CD4-positive, alpha-beta T cell (primary cell): ENCODE results near the gene LCNL1. TPM values are rescaled to one million over a fixed set of nuclear protein-coding genes. Genes with fewer than 3 reads are reported as not detected.
"Not testable (repeated sequence)": the region's sequence is repeated elsewhere in the genome, so short reads cannot be mapped to it uniquely, and the experiment has no call there.

Source experiments
- ATAC-seq: fragments of 200-7000 bp; cut with Tn5 transposase; one replicate; pipeline ENCODE4 v1.10.0; 2022; ENCODE audit warnings: mild to moderate bottlenecking; ENCODE audit not compliant: poor library complexity
- CTCF ChIA-PET: fragments of 350-600 bp; sonication (Branson Sonifier 250); formaldehyde crosslinking; loops from one replicate; lab custom pipeline; 2021; ENCODE audit warnings: antibody characterized with exemption, inconsistent platforms; lab: Charles Lee
- POLR2A ChIA-PET: fragments of 350-600 bp; sonication (Branson Sonifier 250); formaldehyde crosslinking; loops from one replicate; lab custom pipeline; 2021; ENCODE audit warnings: antibody characterized with exemption, inconsistent platforms; lab: Charles Lee
- DNase-seq, 14 experiments: peaks; one replicate each; pipeline ENCODE4 v3.0.0-alpha.2; 2013 to 2020; ENCODE audit warnings: mixed read lengths in 2 of 14
- H3K27ac ChIP-seq, 2 donors: one replicate each; pipeline versions ENCODE4 v1.5.1 to v1.7.0; 2013; ENCODE audit warnings: low read length in 2 of 2, low read depth in 1 of 2, mild to moderate bottlenecking in 1 of 2
- H3K27me3 ChIP-seq, 2 experiments: 1 replicate in 1 of 2; 2 replicates in 1 of 2; pipeline versions ENCODE4 v1.6.1 to v1.7.0; 2013; ENCODE audit warnings: low read length in 2 of 2, control low read depth in 1 of 2, mild to moderate bottlenecking in 1 of 2, moderate library complexity in 1 of 2; ENCODE audit not compliant: insufficient read depth in 2 of 2, control insufficient read depth in 1 of 2
- H3K36me3 ChIP-seq: one replicate; pipeline ENCODE4 v1.6.1; 2013; ENCODE audit warnings: low read length, control low read depth; ENCODE audit not compliant: insufficient read depth
- H3K4me1 ChIP-seq: one replicate; pipeline ENCODE4 v1.6.1; 2013; ENCODE audit warnings: low read length, control low read depth; ENCODE audit not compliant: insufficient read depth
- H3K4me3 ChIP-seq: one replicate; pipeline ENCODE4 v1.5.1; 2013; ENCODE audit warnings: mild to moderate bottlenecking, low read length, moderate library complexity
- H3K9me3 ChIP-seq, 2 experiments: 1 replicate in 1 of 2; 2 replicates in 1 of 2; pipeline versions ENCODE4 v1.6.1 to v1.7.0; 2013; ENCODE audit warnings: low read length in 2 of 2, mild to moderate bottlenecking in 2 of 2, control low read depth in 1 of 2, moderate library complexity in 1 of 2; ENCODE audit not compliant: control insufficient read depth in 1 of 2, insufficient read depth in 1 of 2
- H3K27ac Mint-ChIP-seq: one replicate; pipeline ENCODE4 v1.8.0; 2020; ENCODE audit warnings: mixed read lengths
- H3K27me3 Mint-ChIP-seq: one replicate; pipeline ENCODE4 v1.8.0; 2021; ENCODE audit warnings: mixed read lengths
- H3K36me3 Mint-ChIP-seq: one replicate; pipeline ENCODE4 v1.8.0; 2021; ENCODE audit warnings: low read depth, mixed read lengths
- H3K4me1 Mint-ChIP-seq: one replicate; pipeline ENCODE4 v1.8.0; 2021; ENCODE audit warnings: low read depth, mixed read lengths
- H3K4me3 Mint-ChIP-seq: one replicate; pipeline ENCODE4 v1.8.0; 2020; ENCODE audit warnings: mild to moderate bottlenecking, mixed read lengths
- H3K9me3 Mint-ChIP-seq: one replicate; pipeline ENCODE4 v1.8.0; 2020; ENCODE audit warnings: mixed read lengths
- CTCF ChIP-seq: fragments of 200-600 bp; IDR thresholded peaks from one replicate; pipeline ENCODE4 v1.8.0; 2022; ENCODE audit warnings: antibody characterized with exemption, mild to moderate bottlenecking
- intact Hi-C, 2 experiments: fragments of 100-400 bp; cut with DNase I in 1 of 2; cut with micrococcal nuclease in 1 of 2; formaldehyde crosslinking; loops; one replicate each; pipeline versions ENCODE4 v1.15.1 to v1.9.0; 2023 to 2025; cut with DNase I, micrococcal nuclease
- total RNA-seq, 174 experiments: library from RNA in 2 of 174; stranded (reverse) in 2 of 174; gene quantifications; one replicate each; pipeline ENCODE4 v1.2.3 and lab custom pipeline; 2021 to 2026

Gene LCNL1
- total RNA-seq, 2 experiments from 2014 or later: 0.93 to 1.0 TPM

- ATAC-seq (no peak), DNase-seq (peak in 6 of 14 experiments; percentile 29 to 76 (median 54))
- H3K36me3 ChIP-seq: no peaks in the 10 kb centered on the region
- H3K27ac Mint-ChIP-seq: peak overlapping the region; percentile 59
- no peak for TF ChIP-seq CTCF
- intact Hi-C loops: no loop called here
- H3K27ac ChIP-seq: peak overlapping the region; percentile 13 to 55
- peaks cover 55% of the 10 kb centered on the region for H3K4me1 Mint-ChIP-seq
- no peaks in the 10 kb centered on the region for H3K36me3 Mint-ChIP-seq
- no peaks in the 10 kb centered on the region for H3K9me3 Mint-ChIP-seq
- ChIA-PET POLR2A (interaction anchor here (1.6 kb wide), 1 partner anchor 56 kb away, joined by 7 read pairs; the partner anchor contains the start of gene MAN1B1), CTCF (interaction anchor here (1.3 to 3.0 kb wide), 3 partner anchors 16 to 83 kb away, joined by 3 to 23 read pairs (median 6); partner anchors contain the start of genes NPDC1 and PAXX)
- no peaks in the 10 kb centered on the region for H3K27me3 Mint-ChIP-seq
- peak overlapping the region; percentile 86 for H3K4me3 Mint-ChIP-seq
- peaks cover 87% of the 10 kb centered on the region for H3K4me1 ChIP-seq
- H3K4me3 ChIP-seq: peak overlapping the region; percentile 68
- H3K27me3 ChIP-seq: no peaks in the 10 kb centered on the region
- no peaks in the 10 kb centered on the region for H3K9me3 ChIP-seq
These were observed 48.0 kb downstream of the LCNL1 start for GRCh38 chr9:137030538-137031527.

GRCh38 chr9:137031904-137032640 lies 49.3 kb downstream of the LCNL1 start, which contains the start of gene FUT7:
FUT7 (minus strand) TSS chr9:137032088; CDS start chr9:137031991, 97 bp downstream.
- POLR2A ChIA-PET: interaction anchor here (0.7 to 1.6 kb wide), 2 partner anchors 54 to 55 kb away, joined by 3 to 7 read pairs; partner anchors contain the start of gene MAN1B1
- Mint-ChIP-seq H3K27ac (peak within 1 kb of the TSS; percentile 77), H3K27me3 (no peaks in the 10 kb centered on the region), H3K4me3 (peak within 1 kb of the TSS; percentile 88), H3K36me3 (no peaks in the 10 kb centered on the region), H3K9me3 (no peaks in the 10 kb centered on the region), H3K4me1 (peaks cover 51% of the 10 kb centered on the region)
- H3K4me1 ChIP-seq: peaks cover 75% of the 10 kb centered on the region
- intact Hi-C loops: no loop called here
- peak within 1 kb of the TSS; percentile 13 to 55 for H3K27ac ChIP-seq
- DNase-seq: peak in 4 of 14 experiments; percentile 46 to 70 (median 61)
- ATAC-seq: no peak
- no peaks in the 10 kb centered on the region for H3K36me3 ChIP-seq
- CTCF ChIA-PET: interaction anchor here (1.0 to 1.5 kb wide), 3 partner anchors 36 to 190 kb away, joined by 3 to 4 read pairs (median 3); partner anchors contain the start of gene AJM1
- H3K4me3 ChIP-seq: peak within 1 kb of the TSS; percentile 68
- H3K27me3 ChIP-seq: no peaks in the 10 kb centered on the region
- no peak for TF ChIP-seq CTCF
- no peaks in the 10 kb centered on the region for H3K9me3 ChIP-seq

- H3K4me3 Mint-ChIP-seq: peak overlapping the region; percentile 20
- ATAC-seq (no peak), DNase-seq (peak in 3 of 14 experiments; percentile 47 to 71 (median 63))
- TF ChIP-seq CTCF: no peak
- Histone ChIP-seq H3K27me3 (no peaks in the 10 kb centered on the region), H3K27ac (peak overlapping the region in 1 of 2 donors; percentile 22), H3K36me3 (no peaks in the 10 kb centered on the region), H3K4me3 (peak overlapping the region; percentile 68), H3K4me1 (peaks cover 68% of the 10 kb centered on the region), H3K9me3 (no peaks in the 10 kb centered on the region)
- ChIA-PET CTCF (interaction anchor here (1.0 to 1.5 kb wide), 3 partner anchors 14 to 191 kb away, joined by 3 to 4 read pairs (median 3); partner anchors contain the start of gene AJM1), POLR2A (interaction anchor here (1.6 kb wide), 1 partner anchor 54 kb away, joined by 7 read pairs; the partner anchor contains the start of gene MAN1B1)
- intact Hi-C loops: no loop called here
- H3K27me3 Mint-ChIP-seq: no peaks in the 10 kb centered on the region
- peaks cover 47% of the 10 kb centered on the region for H3K4me1 Mint-ChIP-seq
- no peaks in the 10 kb centered on the region for H3K9me3 Mint-ChIP-seq
- no peaks in the 10 kb centered on the region for H3K36me3 Mint-ChIP-seq
- H3K27ac Mint-ChIP-seq: peak overlapping the region; percentile 33
These were observed 50.1 kb downstream of the LCNL1 start for GRCh38 chr9:137032858-137033257.

- H3K27me3 Mint-ChIP-seq, H3K27ac ChIP-seq, intact Hi-C loops, H3K4me3 Mint-ChIP-seq, DNase-seq, H3K27me3 ChIP-seq, H3K36me3 ChIP-seq, H3K9me3 Mint-ChIP-seq, ATAC-seq, H3K36me3 Mint-ChIP-seq, H3K9me3 ChIP-seq: not testable (repeated sequence)
- ChIA-PET POLR2A (interaction anchor here (0.9 kb wide), 1 partner anchor 86 kb away, joined by 3 read pairs; no protein-coding TSS in a partner anchor), CTCF (interaction anchor here (1.2 to 2.9 kb wide), 3 partner anchors 13 to 191 kb away, joined by 3 to 20 read pairs (median 3); partner anchors contain the start of gene AJM1)
- H3K4me1 Mint-ChIP-seq: peaks cover 47% of the 10 kb centered on the region
- Histone ChIP-seq H3K4me3 (peak overlapping the region; percentile 68), H3K4me1 (peaks cover 66% of the 10 kb centered on the region)
- peak overlapping the region; percentile 33 for H3K27ac Mint-ChIP-seq
These were observed 50.7 kb downstream of the LCNL1 start for GRCh38 chr9:137033481-137033880.
